H1 (cell line): ENCODE results near the gene RAB40C. TPM values are rescaled to one million over a fixed set of nuclear protein-coding genes. Genes with fewer than 3 reads are reported as not detected.

Experiments
- CTCF ChIA-PET: fragments of 300-600 bp; sonication (Branson Sonifier 250); formaldehyde crosslinking; loops from one replicate; lab custom pipeline; 2021; ENCODE audit not compliant: partially characterized antibody; lab: Charles Lee
- POLR2A ChIA-PET: fragments of 300-600 bp; sonication (Branson Sonifier 250); formaldehyde crosslinking; loops from one replicate; lab custom pipeline; 2021; ENCODE audit warnings: inconsistent platforms; ENCODE audit not compliant: partially characterized antibody; lab: Charles Lee
- DNase-seq, 2 experiments: peaks; one replicate each; pipeline versions ENCODE4 v3.0.0 to v3.0.0-alpha.2; 2010 to 2022; ENCODE audit warnings: low spot score in 2 of 2, low read depth in 1 of 2, mixed read lengths in 1 of 2
- FAIRE-seq: peaks from 2 replicates; lab custom pipeline; 2011; peaks lifted over from hg19 to GRCh38; lab: Jason Lieb, UNC
- H2AFZ ChIP-seq: 2 replicates; pipeline ENCODE4 v1.8.1; 2012; ENCODE audit warnings: low read length, inconsistent platforms
- H2AK5ac ChIP-seq: 2 replicates; pipeline ENCODE4 v1.6.1; 2013; ENCODE audit warnings: low read depth, low read length
- H2BK120ac ChIP-seq: replicated peaks from 2 replicates; pipeline ENCODE3; 2013; ENCODE audit warnings: low read depth, low read length, inconsistent platforms
- H2BK12ac ChIP-seq: 2 replicates; pipeline ENCODE4 v1.6.1; 2013; ENCODE audit warnings: low read depth, low read length
- H2BK15ac ChIP-seq: 2 replicates; pipeline ENCODE4 v1.6.1; 2013; ENCODE audit warnings: low read length
- H2BK20ac ChIP-seq: 2 replicates; pipeline ENCODE4 v1.6.1; 2013; ENCODE audit warnings: low read length
- H2BK5ac ChIP-seq: 2 replicates; pipeline ENCODE4 v1.6.1; 2013; ENCODE audit warnings: low read depth, low read length
- H3K14ac ChIP-seq: 2 replicates; pipeline ENCODE4 v1.6.1; 2013; ENCODE audit warnings: inconsistent platforms; ENCODE audit not compliant: insufficient read length
- H3K18ac ChIP-seq: 2 replicates; pipeline ENCODE4 v1.6.1; 2013; ENCODE audit warnings: low read length; ENCODE audit errors: extremely low read depth
- H3K23ac ChIP-seq: 2 replicates; pipeline ENCODE4 v1.6.1; 2013; ENCODE audit warnings: inconsistent platforms; ENCODE audit not compliant: insufficient read length
- H3K23me2 ChIP-seq: 2 replicates; pipeline ENCODE4 v1.6.1; 2013; ENCODE audit warnings: low read depth, low read length
- H3K27ac ChIP-seq: 2 replicates; pipeline ENCODE4 v1.6.1; 2011; ENCODE audit warnings: low read depth, low read length, inconsistent platforms
- H3K27me3 ChIP-seq, 4 experiments: replicated peaks in 1 of 4; 1 replicate in 1 of 4; 2 replicates in 3 of 4; pipeline versions ENCODE4 v1.6.1 to v1.8.1; 2011 to 2013; ENCODE audit warnings: low read length in 3 of 4, mild to moderate bottlenecking in 3 of 4, inconsistent platforms in 2 of 4, mixed read lengths in 2 of 4, moderate library complexity in 1 of 4; ENCODE audit not compliant: control insufficient read depth in 3 of 4, insufficient read depth in 3 of 4; ENCODE audit errors: extremely low read depth in 1 of 4
- H3K36me3 ChIP-seq, 4 experiments: 2 replicates each; pipeline versions ENCODE4 v1.6.1 to v1.8.1; 2011 to 2013; ENCODE audit warnings: mild to moderate bottlenecking in 4 of 4, low read length in 3 of 4, moderate library complexity in 2 of 4, control low read depth in 1 of 4, inconsistent platforms in 1 of 4; ENCODE audit not compliant: insufficient read depth in 4 of 4, control insufficient read depth in 2 of 4
- H3K4ac ChIP-seq: replicated peaks from 2 replicates; pipeline ENCODE3; 2013; ENCODE audit warnings: low read length, low read depth, mixed read lengths, inconsistent platforms; ENCODE audit not compliant: insufficient read length
- H3K4me1 ChIP-seq, 4 experiments: replicated peaks in 1 of 4; 1 replicate in 1 of 4; 2 replicates in 3 of 4; pipeline versions ENCODE4 v1.6.1 to v1.8.1; 2011 to 2013; ENCODE audit warnings: low read length in 3 of 4, inconsistent platforms in 2 of 4, mixed read lengths in 1 of 4; ENCODE audit not compliant: insufficient read depth in 4 of 4, control insufficient read depth in 3 of 4
- H3K4me2 ChIP-seq, 2 experiments: 2 replicates each; pipeline versions ENCODE4 v1.6.1 to v1.8.1; 2011 to 2013; ENCODE audit warnings: low read depth in 2 of 2, low read length in 2 of 2, control low read depth in 1 of 2, inconsistent platforms in 1 of 2, mild to moderate bottlenecking in 1 of 2; ENCODE audit not compliant: insufficient read depth in 1 of 2
- H3K4me3 ChIP-seq, 4 experiments: fragments of 200-600, 300-600 bp in 1 of 4; sonication (generic), shearing (Covaris generic), sonication (Bioruptor Twin) in 1 of 4; 2 replicates each; pipeline versions ENCODE4 v1.5.1 to v1.8.1; 2011 to 2016; ENCODE audit warnings: low read length in 4 of 4, low read depth in 3 of 4, control low read depth in 2 of 4, inconsistent platforms in 2 of 4, mild to moderate bottlenecking in 2 of 4, mixed read lengths in 1 of 4, moderate library complexity in 1 of 4; ENCODE audit not compliant: insufficient read depth in 2 of 4; ENCODE audit errors: extremely low read depth in 1 of 4
- H3K56ac ChIP-seq: replicated peaks from 2 replicates; pipeline ENCODE3; 2013; ENCODE audit warnings: low read depth, mild to moderate bottlenecking, mixed read lengths, low read length, inconsistent platforms; ENCODE audit not compliant: insufficient read length
- H3K79me1 ChIP-seq: 2 replicates; pipeline ENCODE4 v1.6.1; 2013; ENCODE audit warnings: low read depth, low read length, control low read depth
- H3K79me2 ChIP-seq, 2 experiments: 2 replicates each; pipeline versions ENCODE4 v1.6.1 to v1.8.1; 2012 to 2013; ENCODE audit warnings: low read length in 2 of 2, mild to moderate bottlenecking in 2 of 2, inconsistent platforms in 1 of 2; ENCODE audit not compliant: insufficient read depth in 2 of 2, control insufficient read depth in 1 of 2
- H3K9ac ChIP-seq, 4 experiments: replicated peaks in 1 of 4; 1 replicate in 1 of 4; 2 replicates in 3 of 4; pipeline versions ENCODE4 v1.6.1 to v1.8.1; 2011 to 2013; ENCODE audit warnings: low read depth in 3 of 4, low read length in 3 of 4, control low read depth in 2 of 4, mild to moderate bottlenecking in 2 of 4, moderate library complexity in 2 of 4, inconsistent platforms in 1 of 4; ENCODE audit errors: extremely low read depth in 1 of 4
- H3K9me3 ChIP-seq, 2 experiments: 2 replicates each; pipeline versions ENCODE4 v1.6.1 to v1.8.1; 2012 to 2013; ENCODE audit warnings: mild to moderate bottlenecking in 2 of 2, moderate library complexity in 2 of 2, control low read depth in 1 of 2, inconsistent platforms in 1 of 2, low read depth in 1 of 2, low read length in 1 of 2, mixed read lengths in 1 of 2; ENCODE audit not compliant: insufficient read depth in 2 of 2
- H4K20me1 ChIP-seq, 2 experiments: replicated peaks in 1 of 2; 2 replicates each; pipeline versions ENCODE3 to v1.8.1; 2011 to 2013; ENCODE audit warnings: inconsistent platforms in 2 of 2, low read length in 2 of 2, mild to moderate bottlenecking in 1 of 2; ENCODE audit not compliant: insufficient read depth in 2 of 2, control insufficient read depth in 1 of 2
- H4K5ac ChIP-seq: 2 replicates; pipeline ENCODE4 v1.6.1; 2013; ENCODE audit warnings: low read length, low read depth, mixed read lengths, inconsistent platforms; ENCODE audit not compliant: insufficient read length
- H4K8ac ChIP-seq: 2 replicates; pipeline ENCODE4 v1.8.0; 2013; ENCODE audit warnings: mild to moderate bottlenecking, moderate library complexity, low read length, inconsistent platforms; ENCODE audit not compliant: insufficient read depth; ENCODE audit errors: extremely low read depth
- H4K91ac ChIP-seq: replicated peaks from 2 replicates; pipeline ENCODE3; 2013; ENCODE audit warnings: low read length, mixed read lengths, inconsistent platforms; ENCODE audit not compliant: insufficient read length
- ATF2 ChIP-seq: IDR thresholded peaks from 2 replicates; pipeline ENCODE4 v1.6.1; 2012; ENCODE audit warnings: low read length, inconsistent platforms
- CBX5 ChIP-seq: fragments of 300-800, 300-1000 bp; sonication (generic); IDR thresholded peaks from 2 replicates; pipeline ENCODE4 v1.7.1; 2016; ENCODE audit warnings: antibody characterized with exemption, low read length, low read depth
- CHD1 ChIP-seq: IDR thresholded peaks from 2 replicates; pipeline ENCODE4 v1.6.1; 2012; ENCODE audit warnings: low read depth, low read length, improper control_type of control experiment
- FOSL1 ChIP-seq: IDR thresholded peaks from 2 replicates; pipeline ENCODE4 v1.6.1; 2011; ENCODE audit warnings: mild to moderate bottlenecking, low read depth, low read length, moderate library complexity; ENCODE audit not compliant: insufficient read depth
- GABPA ChIP-seq: IDR thresholded peaks from 2 replicates; pipeline ENCODE4 v1.6.1; 2011; ENCODE audit warnings: mild to moderate bottlenecking, low read length, moderate library complexity, borderline replicate concordance; ENCODE audit not compliant: insufficient read depth
- MAFK ChIP-seq: IDR thresholded peaks from 2 replicates; pipeline ENCODE4 v1.6.1; 2012; ENCODE audit warnings: low read depth, mild to moderate bottlenecking, improper control_type of control experiment, low read length
- MAX ChIP-seq: IDR thresholded peaks from 2 replicates; pipeline ENCODE4 v1.6.1; 2012; ENCODE audit warnings: inconsistent platforms
- POU5F1 ChIP-seq: IDR thresholded peaks from 2 replicates; pipeline ENCODE4 v1.6.1; 2011; ENCODE audit warnings: low read depth, mild to moderate bottlenecking, low read length, moderate library complexity
- RNF2 ChIP-seq: fragments of 200-900, 300-1000 bp; sonication (generic); IDR thresholded peaks from 2 replicates; pipeline ENCODE4 v1.7.1; 2016; ENCODE audit warnings: borderline replicate concordance, low read depth, mild to moderate bottlenecking, antibody characterized with exemption, low read length; ENCODE audit not compliant: poor library complexity, severe bottlenecking; ENCODE audit errors: missing control alignments
- TAF7 ChIP-seq: optimal IDR thresholded peaks from 2 replicates; pipeline ENCODE3; 2011; ENCODE audit warnings: low read depth, mild to moderate bottlenecking, inconsistent platforms, low read length, moderate library complexity, borderline replicate concordance
- WGBS, 2 experiments: shearing (Covaris generic) in 1 of 2; methylation state at CpG; one replicate each; pipeline versions ENCODE4 v1.1.6 to v1.1.7; 2013 to 2015; ENCODE audit warnings: low lambda C conversion rate in 2 of 2, mixed read lengths in 2 of 2, inconsistent platforms in 1 of 2, low coverage in 1 of 2, missing lambda C conversion rate in 1 of 2; ENCODE audit not compliant: insufficient replicate concordance in 2 of 2, insufficient coverage in 1 of 2, insufficient read length in 1 of 2; ENCODE audit errors: extremely low coverage in 1 of 2, missing lambda C conversion rate in 1 of 2; 5-methylcytosine and 5-hydroxymethylcytosine counted together
- polyA plus RNA-seq, 7 experiments: library from polyadenylated mRNA; depleted of rRNA in 3 of 7; stranded (reverse) in 5 of 7; unstranded in 2 of 7; fragments of >200 nt in 5 of 7; fragments of 200-250 nt in 2 of 7; gene quantifications; 1 replicate in 5 of 7; 2 replicates in 1 of 7; 4 replicates in 1 of 7; pipeline versions ENCODE4 v1.2.1 to v1.2.3, GENCODE V29; 2011 to 2013; ENCODE audit warnings: missing spikeins in 2 of 7, mixed read lengths in 2 of 7
- total RNA-seq: library from RNA; stranded (reverse); fragmentation: NEBNext Ultra II Directional; extraction: Animal tissue kit (Norgen Biotek cat#: 25700); gene quantifications from 2 replicates; pipeline ENCODE4 v1.2.1, GENCODE V29; 2021

Gene RAB40C
- total and polyA plus RNA-seq, 2 of the 8 experiments (the other 6 are each of a cell fraction or from before 2014, with no cell fraction given), result 13.9 to 15.6 TPM

- Histone ChIP-seq H3K27me3 (peaks cover 0 to 5% (median 1%) of the 10 kb centered on the region in 4 experiments; a peak in 2 of 7 replicates), H2BK20ac (no peak overlapping the region), H3K4me3 (peak overlapping the region in 1 of 4 experiments; percentile 88; a peak in 2 of 8 replicates), H3K9me3 (no peaks in the 10 kb centered on the region), H2BK12ac (no peak overlapping the region), H2BK15ac (no peak overlapping the region), H3K18ac (no peak overlapping the region; the same call in 1 of the 2 replicates), H3K14ac (no peak overlapping the region), H4K8ac (0 out of 2 replicates have a peak overlapping the region, but pooled peaks have one; percentile 68), H4K20me1 (no peaks in the 10 kb centered on the region), H3K9ac (no peak overlapping the region), H4K91ac (no peak overlapping the region), H3K4ac (no peak overlapping the region), H3K23ac (no peak overlapping the region), H4K5ac (no peak overlapping the region), H3K23me2 (peaks cover 11% of the 10 kb centered on the region; the same call in 1 of the 2 replicates), H3K56ac (no peak overlapping the region), H3K4me2 (no peak overlapping the region; a peak in 1 of 4 replicates), H3K79me2 (peaks cover 0 to 3% of the 10 kb centered on the region in 2 experiments; a peak in 1 of 4 replicates), H3K4me1 (peaks cover 0 to 29% (median 22%) of the 10 kb centered on the region in 4 experiments; a peak in 6 of 7 replicates), H2AK5ac (no peak overlapping the region; the same call in 1 of the 2 replicates), H3K79me1 (no peaks in the 10 kb centered on the region; the same call in 1 of the 2 replicates), H3K36me3 (no peaks in the 10 kb centered on the region), H2BK120ac (no peak overlapping the region), H2AFZ (no peak overlapping the region), H3K27ac (no peak overlapping the region), H2BK5ac (no peak overlapping the region)
- CTCF ChIA-PET, result no interaction called here
- no peak for DNase-seq
- FAIRE-seq, result no peak
- POLR2A ChIA-PET, result interaction anchor here (1.1 to 2.6 kb wide), 2 partner anchors 10 to 35 kb away, joined by 3 to 10 read pairs; partner anchors contain the start of genes RHBDL1 and WFIKKN1
- WGBS, 2 experiments, result 95% methylated on average over 3 of the region's 5 CpGs; no CpG with 5 or more reads in 1 of the 2 experiments
- TF ChIP-seq ATF2, result no peak
- no peak for TF ChIP-seq MAX
- TF ChIP-seq TAF7, result no peak
- no peak for TF ChIP-seq MAFK
- TF ChIP-seq FOSL1, result no peak
- no peak for TF ChIP-seq CBX5
- no peak for TF ChIP-seq RNF2
- TF ChIP-seq POU5F1, result no peak
- no peak for TF ChIP-seq CHD1
- TF ChIP-seq GABPA, result no peak
Measured at GRCh38 chr16:640614-641013, 50.7 kb downstream of the RAB40C start.
